ENCODE results near the gene CDH6.

The CDH6 gene

GRCh38 chr5:31287985-31288384 is 94.5 kb downstream of the CDH6 start:
- Histone ChIP-seq H3K4me3 (ENCODE audit: low read length) (no peak overlapping the region), H3K27me3 (ENCODE audit: control insufficient read depth, insufficient read depth, low read length) (no peaks in the 10 kb centered on the region), H3K9me3 (ENCODE audit: control insufficient read depth, low read depth, low read length) (no peaks in the 10 kb centered on the region), H3K9ac (ENCODE audit: low read length) (no peak overlapping the region), H3K4me1 (ENCODE audit: control insufficient read depth, low read depth, low read length) (no peaks in the 10 kb centered on the region), H3K36me3 (ENCODE audit: control insufficient read depth, low read depth, low read length) (no peaks in the 10 kb centered on the region), H3K27ac (ENCODE audit: low read length) (no peak overlapping the region)

- H3K36me3 ChIP-seq (ENCODE audit: control insufficient read depth, low read depth, low read length) = no peaks in the 10 kb centered on the region
- H3K4me3 ChIP-seq (ENCODE audit: low read length) = no peak overlapping the region
- no peaks in the 10 kb centered on the region for H3K27me3 ChIP-seq (ENCODE audit: control insufficient read depth, insufficient read depth, low read length)
- no peak overlapping the region for H3K9ac ChIP-seq (ENCODE audit: low read length)
- no peaks in the 10 kb centered on the region for H3K4me1 ChIP-seq (ENCODE audit: control insufficient read depth, low read depth, low read length)
- H3K27ac ChIP-seq (ENCODE audit: low read length) = no peak overlapping the region
- no peaks in the 10 kb centered on the region for H3K9me3 ChIP-seq (ENCODE audit: control insufficient read depth, low read depth, low read length)
Measured at GRCh38 chr5:31289429-31289828, 95.9 kb downstream of the CDH6 start.

- Histone ChIP-seq H3K9me3 (ENCODE audit: control insufficient read depth, low read depth, low read length) (no peaks in the 10 kb centered on the region), H3K27me3 (ENCODE audit: control insufficient read depth, insufficient read depth, low read length) (no peaks in the 10 kb centered on the region), H3K9ac (ENCODE audit: low read length) (no peak overlapping the region), H3K4me3 (ENCODE audit: low read length) (no peak overlapping the region), H3K4me1 (ENCODE audit: control insufficient read depth, low read depth, low read length) (no peaks in the 10 kb centered on the region), H3K27ac (ENCODE audit: low read length) (no peak overlapping the region), H3K36me3 (ENCODE audit: control insufficient read depth, low read depth, low read length) (no peaks in the 10 kb centered on the region)
Measured at GRCh38 chr5:31291323-31291854, 97.9 kb downstream of the CDH6 start.

- H3K27ac ChIP-seq (ENCODE audit: low read length) = no peak overlapping the region
- no peak overlapping the region for H3K4me3 ChIP-seq (ENCODE audit: low read length)
- no peaks in the 10 kb centered on the region for H3K9me3 ChIP-seq (ENCODE audit: control insufficient read depth, low read depth, low read length)
- H3K27me3 ChIP-seq (ENCODE audit: control insufficient read depth, insufficient read depth, low read length) = no peaks in the 10 kb centered on the region
- H3K9ac ChIP-seq (ENCODE audit: low read length) = no peak overlapping the region
- peaks cover 4% of the 10 kb centered on the region for H3K36me3 ChIP-seq (ENCODE audit: control insufficient read depth, low read depth, low read length)
- no peaks in the 10 kb centered on the region for H3K4me1 ChIP-seq (ENCODE audit: control insufficient read depth, low read depth, low read length)
Measured at GRCh38 chr5:31300501-31300900, 107.0 kb downstream of the CDH6 start.

- H3K36me3 ChIP-seq (ENCODE audit: control insufficient read depth, low read depth, low read length) = peaks cover 4% of the 10 kb centered on the region
- H3K27ac ChIP-seq (ENCODE audit: low read length) = no peak overlapping the region
- no peaks in the 10 kb centered on the region for H3K27me3 ChIP-seq (ENCODE audit: control insufficient read depth, insufficient read depth, low read length)
- H3K9me3 ChIP-seq (ENCODE audit: control insufficient read depth, low read depth, low read length) = no peaks in the 10 kb centered on the region
- H3K9ac ChIP-seq (ENCODE audit: low read length) = no peak overlapping the region
- no peaks in the 10 kb centered on the region for H3K4me1 ChIP-seq (ENCODE audit: control insufficient read depth, low read depth, low read length)
- no peak overlapping the region for H3K4me3 ChIP-seq (ENCODE audit: low read length)
Measured at GRCh38 chr5:31301833-31302232, 108.3 kb downstream of the CDH6 start.

GRCh38 chr5:31303688-31304087 is 110.2 kb downstream of the CDH6 start:
- Histone ChIP-seq H3K4me3 (ENCODE audit: low read length) (no peak overlapping the region), H3K9ac (ENCODE audit: low read length) (no peak overlapping the region), H3K4me1 (ENCODE audit: control insufficient read depth, low read depth, low read length) (no peaks in the 10 kb centered on the region), H3K9me3 (ENCODE audit: control insufficient read depth, low read depth, low read length) (no peaks in the 10 kb centered on the region), H3K36me3 (ENCODE audit: control insufficient read depth, low read depth, low read length) (peaks cover 4% of the 10 kb centered on the region), H3K27me3 (ENCODE audit: control insufficient read depth, insufficient read depth, low read length) (no peaks in the 10 kb centered on the region), H3K27ac (ENCODE audit: low read length) (no peak overlapping the region)

- Histone ChIP-seq H3K9ac (ENCODE audit: low read length) (no peak overlapping the region), H3K27me3 (ENCODE audit: control insufficient read depth, insufficient read depth, low read length) (no peaks in the 10 kb centered on the region), H3K27ac (ENCODE audit: low read length) (no peak overlapping the region), H3K36me3 (ENCODE audit: control insufficient read depth, low read depth, low read length) (no peaks in the 10 kb centered on the region), H3K4me3 (ENCODE audit: low read length) (no peak overlapping the region), H3K9me3 (ENCODE audit: control insufficient read depth, low read depth, low read length) (no peaks in the 10 kb centered on the region), H3K4me1 (ENCODE audit: control insufficient read depth, low read depth, low read length) (no peaks in the 10 kb centered on the region)
Measured at GRCh38 chr5:31317665-31318064, 124.2 kb downstream of the CDH6 start.

GRCh38 chr5:31319335-31319734 is 125.8 kb downstream of the CDH6 start:
- H3K36me3 ChIP-seq (ENCODE audit: control insufficient read depth, low read depth, low read length) = no peaks in the 10 kb centered on the region
- H3K9ac ChIP-seq (ENCODE audit: low read length) = no peak overlapping the region
- no peaks in the 10 kb centered on the region for H3K9me3 ChIP-seq (ENCODE audit: control insufficient read depth, low read depth, low read length)
- no peak overlapping the region for H3K27ac ChIP-seq (ENCODE audit: low read length)
- H3K4me3 ChIP-seq (ENCODE audit: low read length) = no peak overlapping the region
- H3K27me3 ChIP-seq (ENCODE audit: control insufficient read depth, insufficient read depth, low read length) = no peaks in the 10 kb centered on the region
- H3K4me1 ChIP-seq (ENCODE audit: control insufficient read depth, low read depth, low read length) = no peaks in the 10 kb centered on the region

GRCh38 chr5:31322946-31323345 is 129.5 kb downstream of the CDH6 start:
- Histone ChIP-seq H3K36me3 (ENCODE audit: control insufficient read depth, low read depth, low read length) (no peaks in the 10 kb centered on the region), H3K27me3 (ENCODE audit: control insufficient read depth, insufficient read depth, low read length) (no peaks in the 10 kb centered on the region), H3K9me3 (ENCODE audit: control insufficient read depth, low read depth, low read length) (no peaks in the 10 kb centered on the region), H3K4me1 (ENCODE audit: control insufficient read depth, low read depth, low read length) (no peaks in the 10 kb centered on the region), H3K9ac (ENCODE audit: low read length) (no peak overlapping the region), H3K27ac (ENCODE audit: low read length) (no peak overlapping the region), H3K4me3 (ENCODE audit: low read length) (no peak overlapping the region)

GRCh38 chr5:31324842-31325241 is 131.4 kb downstream of the CDH6 start:
- Histone ChIP-seq H3K9me3 (ENCODE audit: control insufficient read depth, low read depth, low read length) (no peaks in the 10 kb centered on the region), H3K36me3 (ENCODE audit: control insufficient read depth, low read depth, low read length) (no peaks in the 10 kb centered on the region), H3K9ac (ENCODE audit: low read length) (no peak overlapping the region), H3K27me3 (ENCODE audit: control insufficient read depth, insufficient read depth, low read length) (no peaks in the 10 kb centered on the region), H3K4me3 (ENCODE audit: low read length) (no peak overlapping the region), H3K27ac (ENCODE audit: low read length) (no peak overlapping the region), H3K4me1 (ENCODE audit: control insufficient read depth, low read depth, low read length) (no peaks in the 10 kb centered on the region)

GRCh38 chr5:31328040-31328733 is 134.7 kb downstream of the CDH6 start:
- H3K27ac ChIP-seq (ENCODE audit: low read length) = no peak overlapping the region
- H3K4me1 ChIP-seq (ENCODE audit: control insufficient read depth, low read depth, low read length) = no peaks in the 10 kb centered on the region
- H3K27me3 ChIP-seq (ENCODE audit: control insufficient read depth, insufficient read depth, low read length) = no peaks in the 10 kb centered on the region
- H3K9ac ChIP-seq (ENCODE audit: low read length) = no peak overlapping the region
- H3K4me3 ChIP-seq (ENCODE audit: low read length) = no peak overlapping the region
- no peaks in the 10 kb centered on the region for H3K36me3 ChIP-seq (ENCODE audit: control insufficient read depth, low read depth, low read length)
- H3K9me3 ChIP-seq (ENCODE audit: control insufficient read depth, low read depth, low read length) = no peaks in the 10 kb centered on the region

GRCh38 chr5:31329715-31330114 is 136.2 kb downstream of the CDH6 start:
- Histone ChIP-seq H3K4me3 (ENCODE audit: low read length) (no peak overlapping the region), H3K36me3 (ENCODE audit: control insufficient read depth, low read depth, low read length) (no peaks in the 10 kb centered on the region), H3K27me3 (ENCODE audit: control insufficient read depth, insufficient read depth, low read length) (no peaks in the 10 kb centered on the region), H3K9ac (ENCODE audit: low read length) (no peak overlapping the region), H3K4me1 (ENCODE audit: control insufficient read depth, low read depth, low read length) (no peaks in the 10 kb centered on the region), H3K27ac (ENCODE audit: low read length) (no peak overlapping the region), H3K9me3 (ENCODE audit: control insufficient read depth, low read depth, low read length) (no peaks in the 10 kb centered on the region)

All from iPS-18a (cell line).